Head of caudate nucleus (tissue), 42 donors: ENCODE results near the gene MGMT.

ENCODE experiments used
- DNase-seq, 42 donors: peaks; one replicate each; pipeline versions ENCODE4 v3.0.0 to v3.0.0-alpha.2; 2020 to 2021; ENCODE audit warnings: mixed read lengths in 7 of 42
- intact Hi-C: fragments of 100-400 bp; cut with DNase I; formaldehyde crosslinking; loops from one replicate; pipeline ENCODE4 v1.15.0; 2022

MGMT gene

DNA sequence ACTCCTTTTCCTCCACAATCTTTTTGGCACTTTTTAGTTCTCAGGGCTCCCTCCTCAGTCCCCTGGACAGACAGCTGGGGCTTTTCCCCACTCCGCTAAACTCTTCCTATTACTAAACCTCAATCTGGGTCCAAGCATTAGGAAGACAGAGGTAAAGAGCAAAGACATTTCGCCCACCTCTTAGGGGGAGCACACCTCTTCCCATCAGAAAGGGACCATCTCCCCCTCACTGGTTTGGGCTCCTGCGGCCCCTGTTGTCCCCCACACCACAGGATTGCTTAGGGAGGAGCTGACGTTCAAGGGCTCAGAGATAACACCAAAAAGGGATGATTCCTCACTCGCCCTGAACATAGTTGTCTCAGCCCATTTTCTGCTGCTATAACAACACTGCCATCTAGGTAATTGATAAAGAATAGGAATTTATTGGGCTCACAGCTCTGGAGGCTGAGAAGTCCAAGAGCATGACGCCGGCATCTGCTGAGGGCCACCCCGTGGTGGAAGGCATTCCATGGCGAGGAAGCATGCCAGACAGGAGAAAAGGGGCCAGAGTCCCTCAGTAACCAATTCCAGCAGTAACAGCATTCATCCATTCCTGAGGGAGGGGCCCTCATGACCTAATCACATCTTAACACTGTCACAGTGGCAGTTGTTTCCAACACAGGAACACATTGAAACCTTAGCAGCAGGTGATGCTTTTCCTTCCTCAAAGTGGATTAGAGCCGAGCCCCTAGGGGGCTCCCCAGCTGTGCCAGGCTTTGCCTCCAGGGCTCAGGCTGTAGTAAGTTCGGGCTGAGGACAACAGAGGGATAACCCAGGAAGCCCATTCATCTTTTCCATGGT lies 287.4 kb downstream of the MGMT start:
- DNase-seq = peak in 5 of 42 donors; percentile 4 to 18 (median 7)
- intact Hi-C loops = no loop called here

DNA sequence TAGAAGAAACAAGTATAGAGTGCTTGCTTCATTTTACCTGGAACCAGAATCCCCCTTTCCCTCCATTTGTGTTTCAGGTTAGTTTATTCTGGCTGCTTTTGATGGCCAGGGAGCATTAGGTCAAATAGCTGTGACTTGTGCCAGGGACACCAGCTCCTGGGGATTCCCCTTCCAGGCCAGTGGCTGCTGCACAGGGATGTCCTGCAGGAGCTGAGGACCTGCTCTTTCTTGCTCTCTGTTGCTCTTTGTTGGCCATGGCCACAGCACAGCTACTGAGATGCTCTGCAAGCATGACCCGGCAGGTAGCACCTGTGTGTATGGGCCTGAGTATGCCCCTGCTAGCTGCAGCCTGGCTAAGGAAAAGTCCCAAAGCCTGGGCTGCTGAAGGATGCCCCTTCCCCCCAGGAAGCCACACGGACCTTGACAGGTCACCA lies 288.1 kb downstream of the MGMT start:
- DNase-seq = peak in 13 of 42 donors; percentile 1 to 33 (median 5)
- intact Hi-C loops = no loop called here

DNA sequence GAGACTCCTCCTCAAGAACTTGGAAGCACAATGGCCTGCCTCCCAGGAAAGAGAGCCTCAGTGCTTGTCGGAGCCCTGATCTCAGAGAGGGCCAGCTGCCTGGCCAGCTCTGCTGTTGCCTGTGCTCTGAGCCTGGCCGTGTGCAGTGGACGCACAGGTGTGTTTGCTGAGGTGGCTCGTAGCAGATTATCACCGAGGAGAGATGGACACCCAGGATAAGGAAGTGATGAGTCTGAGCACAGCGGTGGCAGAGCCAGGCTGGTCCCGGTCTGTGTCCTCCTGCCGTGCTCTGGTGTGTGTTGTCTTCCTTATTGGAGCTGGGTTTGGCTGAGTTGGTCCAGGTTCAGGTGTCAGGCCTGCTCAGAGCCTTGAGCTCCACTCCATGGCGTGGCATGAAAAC lies 288.6 kb downstream of the MGMT start:
- intact Hi-C loops = no loop called here
- DNase-seq = peak in 11 of 42 donors; percentile 2 to 25 (median 7)

DNA sequence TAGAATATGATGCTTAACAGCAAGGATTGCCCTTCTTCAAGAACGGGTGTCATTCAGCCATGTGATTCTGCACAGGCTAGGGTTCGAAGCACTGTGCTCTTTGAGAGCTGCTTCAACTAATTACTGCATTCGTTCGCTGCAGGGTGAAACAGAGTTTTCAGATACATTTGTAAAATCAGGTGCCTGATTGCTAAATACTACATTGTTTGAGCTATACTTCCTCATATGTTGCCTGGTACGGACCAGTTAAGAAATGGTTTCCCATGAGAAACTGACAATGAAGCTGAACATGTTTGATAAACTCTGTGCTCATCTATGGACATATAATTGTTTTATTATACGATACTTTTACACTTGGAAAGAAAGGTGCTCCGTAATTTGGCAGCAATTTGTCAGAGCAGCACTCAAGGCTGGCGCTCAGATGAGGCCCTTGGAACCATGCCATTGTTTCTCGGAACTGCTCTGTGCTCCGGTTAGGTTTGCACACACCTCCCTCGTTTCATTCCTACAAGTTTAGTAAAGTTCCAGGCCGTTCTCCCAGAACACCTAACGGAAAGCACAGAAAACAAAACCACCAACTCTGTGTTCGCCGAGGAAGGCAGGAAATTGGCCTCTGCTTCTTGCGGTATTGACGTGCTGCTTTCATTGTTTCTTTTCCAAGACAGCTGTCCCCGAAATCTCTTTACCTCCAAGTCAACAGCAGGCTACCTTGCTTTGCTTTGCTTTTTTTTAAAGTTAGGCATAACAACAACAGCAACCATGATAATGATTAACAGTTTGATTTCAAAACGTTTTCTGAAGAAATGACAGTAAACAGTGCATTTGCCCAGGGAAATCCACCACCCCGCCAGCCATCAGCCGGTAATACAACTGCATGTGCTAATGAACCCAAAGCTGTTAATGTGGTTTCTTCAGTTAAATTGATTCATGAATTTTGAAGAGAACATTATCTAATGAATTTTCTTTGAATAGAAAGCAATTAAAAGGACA lies 290.2 kb downstream of the MGMT start:
- DNase-seq = peak in 22 of 42 donors; percentile 5 to 49 (median 18)
- intact Hi-C loops = no loop called here

GRCh38 chr10:129758207-129759021 lies 291.4 kb downstream of the MGMT start:
- intact Hi-C loops = no loop called here
- peak in 27 of 42 donors; percentile 8 to 46 (median 27) for DNase-seq

DNA sequence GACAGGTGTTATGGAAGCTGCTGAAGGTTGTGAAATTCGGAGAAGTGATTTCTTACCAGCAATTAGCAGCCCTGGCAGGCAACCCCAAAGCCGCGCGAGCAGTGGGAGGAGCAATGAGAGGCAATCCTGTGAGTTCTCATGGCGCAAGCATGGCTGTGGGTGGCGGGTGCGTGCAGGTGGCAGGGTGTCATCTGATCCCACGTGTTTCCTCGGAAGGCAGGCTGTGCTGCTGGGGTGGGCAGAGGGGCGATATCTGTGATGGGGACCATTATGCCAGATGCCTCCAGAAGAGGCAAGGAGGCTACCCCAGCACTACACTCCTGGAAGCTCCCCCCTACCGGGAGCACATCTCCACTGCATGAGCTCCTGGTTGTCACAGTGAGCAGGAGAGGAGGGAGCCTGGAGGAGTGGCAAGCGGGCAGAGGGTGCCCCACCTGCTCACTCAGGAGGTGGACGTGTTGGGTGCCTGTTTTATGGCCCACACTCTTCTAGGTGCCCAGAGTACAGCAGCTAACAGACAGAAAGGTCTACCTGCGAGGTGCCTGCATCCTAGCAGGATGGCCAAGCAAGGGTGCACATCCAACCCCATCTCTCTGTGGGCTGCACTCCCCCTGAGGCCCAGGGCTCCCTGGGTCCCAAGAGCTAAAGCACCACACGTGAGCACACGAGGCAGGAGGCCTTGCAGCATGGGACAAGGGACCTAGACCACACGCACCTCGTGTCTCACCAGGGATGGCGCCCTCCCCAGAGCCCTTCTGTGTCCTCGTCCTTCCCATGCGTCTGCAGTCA lies 292.4 kb downstream of the MGMT start:
- intact Hi-C loops = no loop called here
- peak in 35 of 42 donors; percentile 10 to 72 (median 45) for DNase-seq

GRCh38 chr10:129760003-129760315 lies 292.9 kb downstream of the MGMT start:
- intact Hi-C loops = no loop called here
- DNase-seq = peak in 15 of 42 donors; percentile 3 to 28 (median 12)

DNA sequence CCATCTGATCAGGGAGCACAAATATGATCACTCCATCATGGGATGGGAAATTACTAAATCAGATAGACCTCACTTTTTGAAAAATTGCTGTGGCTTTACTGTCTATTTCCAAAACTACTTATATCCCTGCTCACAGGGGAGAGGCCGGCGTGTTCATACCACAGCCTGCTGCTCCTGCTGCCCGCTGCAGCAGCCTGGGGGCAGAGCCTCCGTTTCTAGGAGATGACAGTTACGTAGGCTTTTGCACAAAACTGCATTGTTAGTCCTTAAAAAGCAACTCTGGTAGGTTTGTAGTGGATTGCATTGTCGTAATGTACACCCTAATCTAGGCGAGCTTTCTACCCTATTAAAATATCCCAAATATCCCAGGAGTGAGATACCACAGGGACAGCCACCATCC lies 293.4 kb downstream of the MGMT start:
- intact Hi-C loops = no loop called here
- peak in 11 of 42 donors; percentile 2 to 32 (median 12) for DNase-seq

- intact Hi-C loops = no loop called here
- DNase-seq = peak in 14 of 42 donors; percentile 2 to 35 (median 14)
Observed at GRCh38 chr10:129761197-129761972, 294.3 kb downstream of the MGMT start.

GRCh38 chr10:129761981-129762956 lies 295.2 kb downstream of the MGMT start:
- peak in 15 of 42 donors; percentile 3 to 42 (median 13) for DNase-seq

DNA sequence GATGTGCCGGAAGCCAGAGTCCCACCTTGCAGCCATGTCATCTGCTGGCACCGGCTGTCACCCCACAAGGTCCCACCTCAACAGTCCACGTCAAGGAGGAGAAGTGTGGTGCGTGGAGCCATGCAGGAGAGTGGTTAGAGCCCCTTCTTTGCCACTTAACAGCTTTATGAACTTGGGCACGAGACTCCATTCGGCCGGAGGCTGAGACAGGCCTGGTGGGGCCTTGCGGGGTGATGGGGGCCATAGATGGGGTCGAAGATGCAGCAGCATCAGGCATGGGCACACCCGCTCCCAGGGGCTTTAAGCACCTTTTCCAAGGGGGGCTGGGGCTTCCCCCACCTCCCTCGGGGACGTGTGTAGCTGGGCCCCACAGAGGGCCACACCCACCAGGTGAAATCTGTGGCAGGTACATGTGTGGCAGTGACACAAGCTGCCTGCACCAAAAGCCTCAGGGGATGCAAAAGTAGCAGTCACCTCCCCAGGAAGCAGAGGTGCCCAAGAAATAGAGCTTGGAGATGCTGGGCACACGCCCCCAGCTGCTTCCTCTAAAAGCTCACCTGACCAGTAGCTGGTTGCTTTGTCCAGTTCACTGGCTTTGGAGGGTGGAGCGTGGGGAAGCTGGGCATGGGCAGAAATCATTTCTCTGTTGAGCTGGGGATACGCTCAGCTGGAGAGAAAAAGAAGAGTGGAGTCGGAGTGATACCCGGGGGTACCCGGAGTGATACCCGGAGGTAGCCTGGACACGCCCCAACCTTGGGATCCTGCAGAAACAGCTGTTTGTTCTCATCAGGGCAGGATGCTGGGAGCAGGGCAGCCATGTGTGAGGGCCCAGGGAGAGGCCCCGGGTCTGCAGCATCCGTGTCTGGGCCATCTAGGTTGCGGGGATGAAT lies 297.2 kb downstream of the MGMT start:
- DNase-seq = peak in 18 of 42 donors; percentile 4 to 34 (median 8)
- intact Hi-C loops = no loop called here

More at GRCh38 chr10:129761981-129762956, 295.2 kb downstream of the MGMT start:
- intact Hi-C loops = no loop called here

DNA sequence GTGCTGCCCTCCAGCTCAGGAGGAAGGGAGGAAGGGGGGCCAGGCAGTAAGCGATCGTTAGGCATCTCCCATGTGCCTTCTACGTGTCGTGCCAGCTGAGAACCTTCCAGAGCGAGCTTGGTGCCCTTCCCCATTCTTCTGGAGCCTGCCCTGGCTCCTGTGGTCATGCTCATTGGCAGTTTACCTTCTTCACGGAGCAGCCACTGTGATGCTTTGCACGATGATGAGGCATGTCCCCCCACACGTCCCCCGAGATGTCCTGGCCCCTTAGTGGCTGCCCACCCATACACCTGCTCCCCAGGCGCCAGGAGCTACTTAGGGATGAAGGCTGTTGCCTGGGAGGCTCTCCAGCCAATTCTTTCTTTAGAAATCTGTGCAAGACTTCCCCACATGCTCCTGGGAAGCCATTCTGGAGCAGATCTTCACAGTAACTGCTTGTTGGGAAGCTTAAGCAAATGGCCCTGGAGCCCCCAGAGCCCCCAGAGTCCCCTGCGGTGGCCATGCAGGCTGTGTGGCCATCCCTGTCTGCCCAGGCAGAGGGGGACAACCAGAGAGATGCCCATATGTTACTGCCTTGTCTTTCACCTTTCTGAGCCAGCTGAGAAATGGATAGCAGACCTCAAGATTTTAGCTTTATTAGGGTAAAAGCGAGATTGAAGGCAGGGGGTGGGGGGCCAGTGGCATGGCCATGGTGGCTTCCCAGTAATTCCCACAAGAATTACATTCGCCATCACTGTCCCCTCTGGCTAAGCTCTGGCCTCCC lies 298.0 kb downstream of the MGMT start:
- intact Hi-C loops = no loop called here

DNA sequence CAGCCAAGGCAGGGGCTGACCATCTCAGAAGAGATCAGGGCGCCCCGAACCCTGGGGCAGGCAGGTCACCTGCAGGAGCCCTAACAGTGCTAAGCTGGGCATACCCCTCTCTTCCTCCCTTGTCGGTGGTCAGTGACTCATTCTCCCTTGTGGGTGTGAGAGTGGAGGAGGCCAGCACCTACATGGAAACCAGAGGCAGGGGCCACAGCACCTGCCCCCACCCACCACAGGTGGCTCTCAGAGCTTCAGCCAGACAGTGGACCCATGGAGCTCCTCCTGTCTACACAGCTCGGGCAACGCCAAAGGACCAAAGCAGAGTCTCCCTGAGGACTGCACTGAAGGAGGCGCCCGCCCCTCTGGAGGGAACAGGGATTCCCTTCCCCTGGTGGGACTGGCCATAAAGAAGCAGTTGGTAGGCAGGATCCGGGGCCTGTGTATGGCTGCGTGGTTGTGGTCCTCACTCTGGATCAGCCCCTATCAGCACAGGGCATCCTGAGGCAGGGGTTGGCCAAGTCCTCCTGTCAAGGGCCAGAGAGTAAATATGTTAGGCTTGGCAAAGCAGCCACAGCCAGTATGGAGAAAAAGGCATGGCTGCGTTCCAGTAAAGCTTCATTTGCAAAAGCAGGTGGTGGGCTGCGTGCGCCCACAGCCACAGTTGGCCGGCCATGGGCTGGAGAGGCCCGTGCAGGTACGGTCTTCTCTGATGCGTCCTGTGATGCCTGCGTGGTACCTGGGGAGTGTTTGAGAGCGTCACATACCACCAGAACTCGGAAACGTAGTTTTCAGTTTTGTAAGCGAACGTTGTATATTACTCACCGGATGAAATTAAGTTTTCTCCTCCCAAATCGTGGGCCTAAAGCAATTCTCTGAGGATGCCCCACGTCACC lies 298.9 kb downstream of the MGMT start:
- intact Hi-C loops = no loop called here
- DNase-seq = peak in 16 of 42 donors; percentile 2 to 29 (median 8)

More for the DNA sequence above, 298.0 kb downstream of the MGMT start:
- DNase-seq = peak in 11 of 42 donors; percentile 1 to 24 (median 4)
